Peyer's patch (tissue), 4 donors: Measurements from ENCODE around the gene OR51B4. TPM values are rescaled to one million over a fixed set of nuclear protein-coding genes. Genes with fewer than 3 reads are reported as not detected.
"Not testable (repeated sequence)": the region's sequence is repeated elsewhere in the genome, so short reads cannot be mapped to it uniquely, and the experiment has no call there.

Source experiments
- DNase-seq, 3 donors: peaks; one replicate each; pipeline ENCODE4 v3.0.0-alpha.2; 2017 to 2019
- H3K27ac ChIP-seq, 4 donors: fragments of 200-600 bp; sonication (generic); one replicate each; pipeline ENCODE4 v1.5.1; 2016 to 2019
- H3K27me3 ChIP-seq, 2 donors: fragments of 200-600 bp; sonication (generic); one replicate each; pipeline ENCODE4 v1.5.1; 2019
- H3K36me3 ChIP-seq, 3 donors: fragments of 200-600 bp; sonication (generic); one replicate each; pipeline ENCODE4 v1.5.1; 2016 to 2019
- H3K4me1 ChIP-seq, 4 donors: fragments of 200-600 bp; sonication (generic); one replicate each; pipeline ENCODE4 v1.5.1; 2016 to 2019
- H3K4me3 ChIP-seq, 4 donors: fragments of 200-600 bp; sonication (generic); 1 replicate in 3 of 4; 2 replicates in 1 of 4; pipeline ENCODE4 v1.5.1; 2016 to 2019; ENCODE audit warnings: mild to moderate bottlenecking in 1 of 4
- H3K9me3 ChIP-seq, 4 donors: fragments of 200-600 bp; sonication (generic); one replicate each; pipeline ENCODE4 v1.5.1; 2016 to 2019; ENCODE audit warnings: mild to moderate bottlenecking in 1 of 4
- POLR2A ChIP-seq, 2 donors: fragments of 450-650 bp; IDR thresholded peaks; one replicate each; pipeline ENCODE4 v1.5.1; 2017; ENCODE audit warnings: antibody characterized with exemption in 2 of 2, mild to moderate bottlenecking in 2 of 2, moderate library complexity in 2 of 2
- total RNA-seq, 4 donors: library from RNA; depleted of rRNA; stranded (reverse); fragments of >200 nt; gene quantifications; one replicate each; pipeline ENCODE4 v1.1.0, GENCODE V29; 2016
- TF ChIP-seq, protein P1 (sequence below), 6 experiments: fragments of 450-650 bp in 4 of 6; fragments of 200-600 bp in 2 of 6; sonication (generic) in 1 of 6; IDR thresholded peaks; one replicate each; pipeline ENCODE4 v1.5.1; 2017 to 2019; ENCODE audit warnings: antibody characterized with exemption in 6 of 6, mild to moderate bottlenecking in 3 of 6, moderate library complexity in 1 of 6

The OR51B4 gene
- total RNA-seq, 4 donors from 2014 or later: not detected

DNA sequence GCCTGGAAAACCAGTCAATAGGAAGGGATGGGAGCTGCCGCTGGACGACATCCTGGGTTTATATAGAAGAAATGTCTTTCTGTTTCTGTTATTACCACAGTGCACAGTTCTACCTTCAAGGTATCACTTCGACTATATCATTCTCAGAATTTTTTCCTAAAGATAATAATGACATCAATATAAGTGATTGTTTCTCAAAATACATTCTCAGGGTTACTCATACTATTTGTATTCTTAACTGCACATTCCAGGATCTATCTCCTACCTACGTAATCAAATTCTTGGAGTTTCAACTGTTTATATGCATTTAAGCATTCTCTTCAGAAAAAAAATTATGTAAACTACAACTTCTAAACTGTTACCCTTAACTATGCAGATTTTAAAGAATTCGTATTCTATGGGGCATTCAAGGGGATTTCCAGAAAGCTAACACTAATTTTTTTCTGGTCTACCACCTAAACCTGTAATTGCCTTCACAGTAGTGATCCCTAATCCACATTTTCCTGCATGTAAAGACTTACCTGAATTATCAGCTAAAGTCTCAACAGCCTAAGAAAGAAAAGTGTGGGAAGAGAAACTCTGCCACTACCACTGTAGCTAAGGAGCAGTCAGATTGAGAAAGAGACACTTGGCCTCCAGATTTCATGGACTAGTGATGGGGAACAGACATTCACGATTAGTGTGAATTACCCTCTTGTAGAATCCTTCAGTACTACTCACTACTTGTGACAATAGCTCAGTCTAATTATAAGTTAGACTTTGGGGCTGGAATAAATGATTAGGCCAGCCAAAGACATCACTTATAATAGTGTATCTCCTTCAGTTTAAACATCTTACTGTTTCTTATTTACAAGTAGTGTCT lies 42.0 kb upstream of the OR51B4 start, which contains the start of gene OR51B5:
Gene OR51B5, minus strand, starts transcription at position 51 of the 862 bp plus-strand sequence. Its CDS starts 0 bp downstream, at position 51.
- TF ChIP-seq, protein P1, sequence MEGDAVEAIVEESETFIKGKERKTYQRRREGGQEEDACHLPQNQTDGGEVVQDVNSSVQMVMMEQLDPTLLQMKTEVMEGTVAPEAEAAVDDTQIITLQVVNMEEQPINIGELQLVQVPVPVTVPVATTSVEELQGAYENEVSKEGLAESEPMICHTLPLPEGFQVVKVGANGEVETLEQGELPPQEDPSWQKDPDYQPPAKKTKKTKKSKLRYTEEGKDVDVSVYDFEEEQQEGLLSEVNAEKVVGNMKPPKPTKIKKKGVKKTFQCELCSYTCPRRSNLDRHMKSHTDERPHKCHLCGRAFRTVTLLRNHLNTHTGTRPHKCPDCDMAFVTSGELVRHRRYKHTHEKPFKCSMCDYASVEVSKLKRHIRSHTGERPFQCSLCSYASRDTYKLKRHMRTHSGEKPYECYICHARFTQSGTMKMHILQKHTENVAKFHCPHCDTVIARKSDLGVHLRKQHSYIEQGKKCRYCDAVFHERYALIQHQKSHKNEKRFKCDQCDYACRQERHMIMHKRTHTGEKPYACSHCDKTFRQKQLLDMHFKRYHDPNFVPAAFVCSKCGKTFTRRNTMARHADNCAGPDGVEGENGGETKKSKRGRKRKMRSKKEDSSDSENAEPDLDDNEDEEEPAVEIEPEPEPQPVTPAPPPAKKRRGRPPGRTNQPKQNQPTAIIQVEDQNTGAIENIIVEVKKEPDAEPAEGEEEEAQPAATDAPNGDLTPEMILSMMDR (IDR thresholded peaks at IDR 0.05): no peak
- TF ChIP-seq POLR2A (IDR thresholded peaks at IDR 0.05): no peak
- DNase-seq: no peak
- Histone ChIP-seq H3K9me3 (no peaks in the 10 kb centered on the region), H3K4me1 (no peaks in the 10 kb centered on the region), H3K36me3 (no peaks in the 10 kb centered on the region), H3K4me3 (no peak within 1 kb of the TSS), H3K27me3 (no peaks in the 10 kb centered on the region), H3K27ac (no peak within 1 kb of the TSS)

DNA sequence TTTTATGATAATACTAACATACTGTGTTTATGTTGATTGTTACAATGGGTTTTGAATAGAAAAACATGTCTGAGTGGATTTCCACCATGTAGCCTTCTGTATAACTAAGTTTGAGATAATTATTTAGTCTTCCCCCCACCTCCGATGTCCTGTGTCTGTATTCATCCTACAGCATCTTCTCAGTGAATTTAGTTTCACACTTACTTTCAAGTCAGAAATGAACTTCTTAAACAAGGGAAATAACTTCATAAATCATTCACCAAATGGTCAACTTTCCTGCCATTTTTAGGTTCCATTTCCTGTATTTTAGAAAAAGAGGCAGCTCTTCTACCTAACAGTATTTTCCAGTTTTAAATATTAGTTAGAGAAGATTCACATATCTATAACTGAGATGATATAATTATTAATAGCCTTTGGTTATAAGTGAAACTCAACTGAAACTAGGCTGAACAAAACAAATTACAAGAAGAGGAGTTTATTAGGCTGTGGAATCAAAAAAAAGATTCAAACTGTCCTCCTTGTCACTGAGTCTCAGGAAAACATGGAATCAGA lies 38.1 kb upstream of the OR51B4 start:
- H3K27me3 ChIP-seq: no peaks in the 10 kb centered on the region
- no peak overlapping the region for H3K4me3 ChIP-seq
- no peaks in the 10 kb centered on the region for H3K9me3 ChIP-seq
- no peak for TF ChIP-seq POLR2A (IDR thresholded peaks at IDR 0.05)
- TF ChIP-seq, protein P1 (IDR thresholded peaks at IDR 0.05): no peak
- H3K27ac ChIP-seq: no peak overlapping the region
- no peaks in the 10 kb centered on the region for H3K4me1 ChIP-seq
- no peaks in the 10 kb centered on the region for H3K36me3 ChIP-seq
- DNase-seq: no peak

DNA sequence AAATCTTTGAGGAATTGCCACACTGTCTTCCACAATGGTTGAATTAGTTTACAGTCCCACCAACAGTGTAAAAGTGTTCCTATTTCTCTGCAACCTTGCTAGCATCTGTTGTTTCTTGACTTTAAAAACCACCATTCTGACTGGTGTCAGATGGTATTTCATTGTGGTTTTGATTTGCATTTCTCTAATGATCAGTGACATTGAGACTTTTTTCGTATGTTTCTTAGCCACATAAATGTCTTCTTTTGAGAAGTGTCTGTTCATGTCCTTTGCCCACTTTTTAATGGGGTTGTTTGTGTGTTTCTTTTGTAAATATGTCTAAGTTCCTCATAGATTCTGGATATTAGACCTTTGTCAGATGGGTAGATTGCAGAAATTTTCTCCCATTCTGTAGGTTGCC lies 35.5 kb upstream of the OR51B4 start:
- H3K27me3 ChIP-seq, H3K4me1 ChIP-seq, H3K4me3 ChIP-seq, H3K36me3 ChIP-seq, H3K9me3 ChIP-seq, H3K27ac ChIP-seq, DNase-seq: not testable (repeated sequence)

DNA sequence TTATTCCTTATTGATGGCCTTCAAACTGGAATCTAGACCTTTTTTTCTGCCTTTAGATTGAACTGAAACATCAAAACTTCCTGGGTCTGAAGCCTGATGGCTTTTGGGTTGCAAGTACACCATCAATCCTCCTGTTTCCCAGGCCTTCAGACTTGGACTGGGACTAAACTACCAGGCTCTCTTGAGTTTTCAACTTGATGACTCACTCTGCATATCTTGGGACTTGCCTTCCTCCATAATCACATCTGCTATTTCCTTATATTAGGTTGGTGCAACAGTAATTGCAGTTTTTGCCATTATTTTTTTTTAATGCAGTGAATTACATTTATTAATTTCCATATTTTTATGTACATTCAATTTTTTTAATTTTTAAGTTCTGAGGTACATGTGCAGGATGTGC lies 34.6 kb upstream of the OR51B4 start:
- H3K9me3 ChIP-seq: no peaks in the 10 kb centered on the region
- H3K27ac ChIP-seq: no peak overlapping the region
- no peaks in the 10 kb centered on the region for H3K36me3 ChIP-seq
- no peak overlapping the region for H3K4me3 ChIP-seq
- TF ChIP-seq, protein P1 (IDR thresholded peaks at IDR 0.05): no peak
- no peak for TF ChIP-seq POLR2A (IDR thresholded peaks at IDR 0.05)
- no peak for DNase-seq
- no peaks in the 10 kb centered on the region for H3K4me1 ChIP-seq
- H3K27me3 ChIP-seq: no peaks in the 10 kb centered on the region

DNA sequence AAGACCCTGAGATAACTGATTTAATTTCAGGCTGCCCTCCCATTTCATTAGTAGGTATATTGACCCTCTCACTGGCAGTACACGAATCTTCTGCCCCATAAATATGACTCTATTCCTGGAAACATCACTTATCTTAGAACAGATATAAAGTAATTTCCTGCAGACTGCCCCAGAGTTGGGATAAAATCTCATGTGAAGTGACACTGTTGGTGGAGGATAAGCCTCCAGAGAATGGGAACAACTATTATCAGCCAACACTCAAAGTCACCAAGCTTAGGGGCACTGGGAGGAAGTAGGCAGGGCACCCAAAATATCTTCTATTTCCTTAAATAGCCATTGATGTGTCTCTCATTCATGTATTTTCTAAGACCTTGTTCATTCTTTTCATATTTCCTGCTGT lies 33.4 kb upstream of the OR51B4 start:
- H3K27ac ChIP-seq: no peak overlapping the region
- no peak for DNase-seq

DNA sequence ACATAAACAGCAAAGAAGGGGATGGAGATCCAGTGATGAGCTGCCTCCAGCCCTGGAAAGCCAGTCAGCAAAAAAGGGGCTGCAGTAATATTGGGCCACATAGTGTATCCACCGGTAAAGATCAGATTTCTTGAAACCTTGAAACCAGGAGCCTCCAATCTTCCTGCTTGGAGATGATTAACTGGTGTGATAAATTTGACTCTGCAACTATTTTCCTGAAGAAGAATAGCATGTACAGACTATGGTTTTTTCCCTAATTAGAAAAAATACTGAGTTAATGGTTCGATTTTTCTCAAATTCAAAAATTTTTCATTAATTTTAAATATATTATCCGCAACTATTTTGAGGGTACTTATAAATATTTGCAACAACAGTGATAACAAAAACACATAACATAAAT lies 22.5 kb upstream of the OR51B4 start, which contains the start of gene OR51B2:
Gene OR51B2, minus strand, starts transcription at position 101 of the 400 bp plus-strand sequence. Its CDS starts 0 bp downstream, at position 101.
- no peaks in the 10 kb centered on the region for H3K9me3 ChIP-seq
- no peak within 1 kb of the TSS for H3K27ac ChIP-seq
- H3K4me1 ChIP-seq: no peaks in the 10 kb centered on the region
- TF ChIP-seq POLR2A (IDR thresholded peaks at IDR 0.05): no peak
- TF ChIP-seq, protein P1 (IDR thresholded peaks at IDR 0.05): no peak
- no peaks in the 10 kb centered on the region for H3K36me3 ChIP-seq
- H3K4me3 ChIP-seq: no peak within 1 kb of the TSS
- no peaks in the 10 kb centered on the region for H3K27me3 ChIP-seq
- DNase-seq: no peak

More for the DNA sequence above, 33.4 kb upstream of the OR51B4 start:
- H3K27me3 ChIP-seq: no peaks in the 10 kb centered on the region
- TF ChIP-seq, protein P1 (IDR thresholded peaks at IDR 0.05): no peak
- TF ChIP-seq POLR2A (IDR thresholded peaks at IDR 0.05): no peak
- no peaks in the 10 kb centered on the region for H3K9me3 ChIP-seq
- H3K4me3 ChIP-seq: no peak overlapping the region
- no peaks in the 10 kb centered on the region for H3K36me3 ChIP-seq
- H3K4me1 ChIP-seq: no peaks in the 10 kb centered on the region
